ENCODE results near the gene BANP.
"Not testable (repeated sequence)": the region's sequence is repeated elsewhere in the genome, so short reads cannot be mapped to it uniquely, and the experiment has no call there.

BANP gene

GRCh38 chr16:87936375-87937230 lies 14.6 kb upstream of the BANP start, which contains the start of gene CA5A:
Gene CA5A, minus strand, starts transcription at chr16:87936529. Its CDS starts 79 bp downstream, at chr16:87936450.
- H3K79me2 ChIP-seq (ENCODE audit: insufficient read depth, low read depth) = no peaks in the 10 kb centered on the region
- no peaks in the 10 kb centered on the region for H3K4me1 ChIP-seq (ENCODE audit: low read depth, poor library complexity, severe bottlenecking)
- H3K4me2 ChIP-seq = no peak within 1 kb of the TSS
- H4K20me1 ChIP-seq (ENCODE audit: insufficient read depth) = no peaks in the 10 kb centered on the region
- no peak within 1 kb of the TSS for H3K4me3 ChIP-seq (IDR thresholded peaks at IDR 0.05; ENCODE audit: insufficient read depth, low read depth, low read length)
- no peak within 1 kb of the TSS for H2AFZ ChIP-seq (ENCODE audit: low read depth)
- no peak for TF ChIP-seq CTCF (conservative IDR thresholded peaks at IDR 0.05; ENCODE audit: low read depth, low read length)
- peaks cover 48% of the 10 kb centered on the region; the same call in 1 of the 2 replicates for H3K27me3 ChIP-seq (ENCODE audit: insufficient read depth, low read depth)
- H3K27ac ChIP-seq = no peak within 1 kb of the TSS
- no peak within 1 kb of the TSS for H3K9ac ChIP-seq
- H3K36me3 ChIP-seq (ENCODE audit: insufficient read depth) = no peaks in the 10 kb centered on the region

GRCh38 chr16:87937231-87937542 lies 14.0 kb upstream of the BANP start:
- H3K9ac ChIP-seq; H3K27ac ChIP-seq; H2AFZ ChIP-seq (ENCODE audit: low read depth); H3K4me3 ChIP-seq (IDR thresholded peaks at IDR 0.05; ENCODE audit: insufficient read depth, low read depth, low read length); H4K20me1 ChIP-seq (ENCODE audit: insufficient read depth); H3K79me2 ChIP-seq (ENCODE audit: insufficient read depth, low read depth); H3K4me1 ChIP-seq (ENCODE audit: low read depth, poor library complexity, severe bottlenecking); H3K4me2 ChIP-seq; H3K36me3 ChIP-seq (ENCODE audit: insufficient read depth): not testable (repeated sequence)
- H3K27me3 ChIP-seq (ENCODE audit: insufficient read depth, low read depth) = peaks cover 48% of the 10 kb centered on the region; the same call in 1 of the 2 replicates

GRCh38 chr16:87938412-87938949 lies 12.8 kb upstream of the BANP start:
- Histone ChIP-seq H3K79me2 (ENCODE audit: insufficient read depth, low read depth) (no peaks in the 10 kb centered on the region), H2AFZ (ENCODE audit: low read depth) (no peak overlapping the region), H3K9ac (no peak overlapping the region), H3K4me1 (ENCODE audit: low read depth, poor library complexity, severe bottlenecking) (no peaks in the 10 kb centered on the region), H3K27ac (no peak overlapping the region), H4K20me1 (ENCODE audit: insufficient read depth) (no peaks in the 10 kb centered on the region), H3K27me3 (ENCODE audit: insufficient read depth, low read depth) (peaks cover 45% of the 10 kb centered on the region; the same call in 1 of the 2 replicates), H3K4me3 (IDR thresholded peaks at IDR 0.05; ENCODE audit: insufficient read depth, low read depth, low read length) (no peak overlapping the region), H3K36me3 (ENCODE audit: insufficient read depth) (no peaks in the 10 kb centered on the region), H3K4me2 (no peak overlapping the region)
- no peak for TF ChIP-seq CTCF (conservative IDR thresholded peaks at IDR 0.05; ENCODE audit: low read depth, low read length)

- Histone ChIP-seq H3K9ac (no peak overlapping the region), H4K20me1 (ENCODE audit: insufficient read depth) (no peaks in the 10 kb centered on the region), H3K4me1 (ENCODE audit: low read depth, poor library complexity, severe bottlenecking) (no peaks in the 10 kb centered on the region), H3K36me3 (ENCODE audit: insufficient read depth) (no peaks in the 10 kb centered on the region), H2AFZ (ENCODE audit: low read depth) (no peak overlapping the region), H3K27ac (no peak overlapping the region), H3K79me2 (ENCODE audit: insufficient read depth, low read depth) (no peaks in the 10 kb centered on the region), H3K4me3 (IDR thresholded peaks at IDR 0.05; ENCODE audit: insufficient read depth, low read depth, low read length) (no peak overlapping the region), H3K4me2 (no peak overlapping the region), H3K27me3 (ENCODE audit: insufficient read depth, low read depth) (peaks cover 43% of the 10 kb centered on the region; the same call in 1 of the 2 replicates)
- TF ChIP-seq CTCF (conservative IDR thresholded peaks at IDR 0.05; ENCODE audit: low read depth, low read length) = no peak
Observed at GRCh38 chr16:87939562-87940423, 11.4 kb upstream of the BANP start.

Data from KMS-11 (cell line).